WI38 (cell line): ENCODE results near the gene MED14.

Source experiments
- H3K4me3 ChIP-seq: 2 replicates; pipeline ENCODE4 v1.5.1; 2011; ENCODE audit warnings: low read depth, mild to moderate bottlenecking, control low read depth, low read length
- TF ChIP-seq, protein P1 (sequence below): IDR thresholded peaks from 2 replicates; pipeline ENCODE4 v1.5.1; 2012; ENCODE audit warnings: low read depth, mild to moderate bottlenecking, control low read depth, low read length

Gene MED14

DNA sequence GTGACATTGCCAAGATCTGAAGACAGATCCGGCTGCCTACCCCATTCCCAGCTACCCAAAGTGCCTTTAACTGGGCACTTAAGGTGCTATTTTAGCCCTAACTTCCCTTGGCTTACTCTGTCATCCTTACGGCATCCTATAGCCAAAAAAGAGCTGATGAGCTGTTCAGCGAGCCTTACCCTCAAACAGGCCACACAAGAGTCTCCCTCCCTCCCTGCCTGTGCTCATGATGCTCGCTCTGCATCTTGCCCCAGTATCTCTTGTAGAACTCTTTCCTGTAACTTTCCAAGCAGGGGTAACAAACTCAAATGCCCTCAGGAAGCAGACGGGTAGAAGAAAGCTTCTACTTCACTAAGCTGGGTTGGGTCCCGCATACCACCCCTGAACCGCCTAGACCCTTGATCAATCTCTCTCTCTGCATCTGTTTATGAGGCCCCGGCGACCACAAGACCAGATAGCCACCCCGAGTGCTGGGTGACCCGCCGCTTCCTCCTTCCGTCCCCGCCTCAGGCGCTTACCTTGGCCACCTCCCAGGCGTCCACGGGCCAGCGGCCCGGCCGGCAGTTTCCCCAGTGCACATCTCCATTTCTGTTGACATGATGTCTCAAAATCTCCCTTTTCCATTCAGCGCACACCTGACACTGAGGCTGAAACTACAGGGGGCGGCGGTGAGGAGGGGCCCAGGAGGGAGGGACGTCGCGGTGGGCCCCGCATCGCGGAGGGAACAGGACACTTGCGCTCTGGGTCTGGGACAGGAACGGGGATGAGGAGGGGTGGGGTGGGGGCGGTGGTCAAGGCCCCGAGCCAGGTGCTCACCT lies 88.6 kb downstream of the MED14 start:
- TF ChIP-seq, protein P1, sequence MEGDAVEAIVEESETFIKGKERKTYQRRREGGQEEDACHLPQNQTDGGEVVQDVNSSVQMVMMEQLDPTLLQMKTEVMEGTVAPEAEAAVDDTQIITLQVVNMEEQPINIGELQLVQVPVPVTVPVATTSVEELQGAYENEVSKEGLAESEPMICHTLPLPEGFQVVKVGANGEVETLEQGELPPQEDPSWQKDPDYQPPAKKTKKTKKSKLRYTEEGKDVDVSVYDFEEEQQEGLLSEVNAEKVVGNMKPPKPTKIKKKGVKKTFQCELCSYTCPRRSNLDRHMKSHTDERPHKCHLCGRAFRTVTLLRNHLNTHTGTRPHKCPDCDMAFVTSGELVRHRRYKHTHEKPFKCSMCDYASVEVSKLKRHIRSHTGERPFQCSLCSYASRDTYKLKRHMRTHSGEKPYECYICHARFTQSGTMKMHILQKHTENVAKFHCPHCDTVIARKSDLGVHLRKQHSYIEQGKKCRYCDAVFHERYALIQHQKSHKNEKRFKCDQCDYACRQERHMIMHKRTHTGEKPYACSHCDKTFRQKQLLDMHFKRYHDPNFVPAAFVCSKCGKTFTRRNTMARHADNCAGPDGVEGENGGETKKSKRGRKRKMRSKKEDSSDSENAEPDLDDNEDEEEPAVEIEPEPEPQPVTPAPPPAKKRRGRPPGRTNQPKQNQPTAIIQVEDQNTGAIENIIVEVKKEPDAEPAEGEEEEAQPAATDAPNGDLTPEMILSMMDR = no peak
- peak overlapping the region; percentile 76 for H3K4me3 ChIP-seq

DNA sequence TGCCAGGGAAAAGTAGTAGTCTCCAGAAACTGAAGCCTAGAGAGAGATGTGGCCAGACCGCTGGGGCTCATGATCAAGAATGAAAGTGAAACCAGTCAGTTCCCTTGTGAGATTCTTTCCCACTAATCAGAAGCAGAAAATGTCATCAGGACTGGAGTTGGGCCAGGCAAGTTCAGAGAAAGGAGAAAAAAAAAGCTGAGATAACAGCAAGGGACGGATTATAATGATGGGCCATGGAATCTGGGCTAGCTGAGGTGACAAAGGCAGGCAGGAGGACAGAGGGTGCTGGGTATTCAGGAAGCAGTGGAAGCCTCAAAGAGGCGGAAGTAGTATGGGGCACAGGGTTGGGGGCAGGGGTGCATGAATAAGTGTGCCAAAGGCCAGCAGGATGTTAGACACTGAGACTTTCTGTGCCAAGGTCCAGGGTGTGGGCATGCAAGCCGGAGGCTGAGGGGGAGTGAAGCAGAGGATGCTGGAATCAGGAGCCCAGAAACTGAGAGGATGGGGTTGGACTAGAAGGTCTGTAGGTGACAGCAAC lies 90.5 kb downstream of the MED14 start:
- peak overlapping the region; percentile 56 for H3K4me3 ChIP-seq
- TF ChIP-seq, protein P1 = no peak

DNA sequence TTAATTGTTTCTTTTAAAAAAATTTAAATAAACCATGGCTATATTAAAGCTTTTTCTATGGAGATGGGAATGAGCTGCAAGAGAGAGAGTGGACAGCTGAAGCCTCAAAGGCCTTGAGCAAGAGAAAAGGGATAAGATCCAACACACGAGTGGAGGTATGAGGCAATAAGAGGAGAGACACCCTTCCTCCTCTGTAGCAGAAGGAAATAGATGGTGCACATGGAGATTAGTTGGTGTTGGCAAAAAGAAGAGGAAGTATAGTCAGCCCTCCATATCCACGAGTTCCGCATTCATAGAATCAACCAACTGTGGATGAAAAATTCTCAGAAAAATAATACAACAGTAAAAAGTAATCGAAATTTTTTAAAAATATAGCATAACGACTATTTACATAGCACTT lies 91.2 kb downstream of the MED14 start:
- peak overlapping the region; percentile 56; the same call in 1 of the 2 replicates for H3K4me3 ChIP-seq
- TF ChIP-seq, protein P1 = no peak

DNA sequence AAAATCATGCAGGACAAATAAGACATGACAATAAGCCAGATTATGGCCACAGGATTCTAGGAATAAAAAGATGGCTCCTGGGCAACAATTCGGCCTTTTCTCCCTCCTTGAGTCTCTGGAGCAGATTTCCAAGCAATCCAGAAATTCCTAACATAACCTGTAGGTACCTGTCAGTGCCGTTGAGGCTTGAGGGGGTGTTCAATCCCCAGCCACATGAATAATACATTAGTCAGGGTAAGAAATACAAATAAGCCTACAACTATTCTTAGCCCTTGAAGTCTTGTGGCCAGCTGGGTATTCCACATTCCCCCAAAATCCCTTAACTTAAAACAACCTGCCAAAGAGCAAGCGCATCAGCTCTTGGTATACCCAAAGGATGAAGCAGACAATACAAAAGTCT lies 97.7 kb downstream of the MED14 start:
- no peak overlapping the region for H3K4me3 ChIP-seq
- TF ChIP-seq, protein P1 = no peak

DNA sequence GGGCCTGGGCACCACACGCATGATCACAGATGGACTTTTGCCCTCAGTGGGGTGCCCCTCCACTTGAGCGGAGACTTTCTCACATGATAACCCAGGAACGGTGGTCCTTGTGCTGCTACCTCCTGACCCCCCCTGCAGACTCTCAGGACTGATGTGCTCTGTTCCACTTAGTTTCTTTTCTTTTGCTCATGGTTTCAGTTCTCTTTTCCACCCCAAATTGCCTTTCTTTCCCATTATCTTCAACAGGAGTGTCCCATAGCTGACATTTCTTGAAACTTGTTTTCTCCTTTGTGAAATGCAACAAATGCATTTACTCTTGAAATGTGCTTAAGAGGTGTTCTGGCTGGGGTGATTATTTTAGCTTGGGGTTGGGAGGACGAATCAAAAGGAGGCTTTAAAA lies 103.1 kb downstream of the MED14 start:
- no peak overlapping the region for H3K4me3 ChIP-seq
- TF ChIP-seq, protein P1 = no peak

DNA sequence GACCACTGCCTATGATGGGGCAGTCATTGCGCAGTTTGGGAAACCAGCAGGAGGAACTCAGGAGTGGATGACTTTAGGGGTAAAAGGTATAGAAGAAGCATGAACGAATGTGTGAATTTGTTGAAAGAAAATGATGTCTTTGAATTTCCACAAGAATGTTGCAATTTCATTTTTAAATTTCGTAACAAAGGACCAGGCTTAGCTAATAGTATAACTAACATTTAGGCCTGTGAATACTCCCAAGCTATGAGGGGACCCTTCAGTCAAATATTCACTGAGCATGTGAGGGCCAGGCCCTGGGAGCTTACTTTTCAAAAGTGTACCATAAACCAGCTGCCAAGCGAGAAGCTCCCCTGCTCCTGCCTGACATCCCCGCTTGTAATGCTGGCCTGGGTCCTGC lies 106.8 kb downstream of the MED14 start:
- TF ChIP-seq, protein P1 = no peak
- H3K4me3 ChIP-seq = no peak overlapping the region

DNA sequence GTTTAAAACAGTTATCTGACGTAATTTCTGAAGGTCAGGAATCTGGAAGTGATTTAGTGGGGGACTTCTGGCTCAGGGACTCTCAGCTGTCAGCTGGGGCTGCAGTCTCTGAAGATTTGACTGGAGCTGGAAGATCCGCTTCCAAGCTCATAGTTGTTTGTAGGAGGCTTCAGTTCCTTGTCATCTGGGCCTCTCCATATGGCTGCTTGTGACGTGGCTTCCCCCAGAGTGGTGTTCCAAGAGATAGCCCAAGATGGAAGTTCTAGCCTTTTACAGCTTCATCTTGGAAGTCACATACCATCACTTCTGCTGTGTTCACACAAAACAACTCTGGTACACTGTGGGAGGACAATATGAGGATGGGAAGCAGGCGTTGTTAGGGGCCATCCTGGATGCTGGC lies 110.0 kb downstream of the MED14 start:
- TF ChIP-seq, protein P1 = no peak
- no peak overlapping the region for H3K4me3 ChIP-seq
